GM23338 (cell line): ENCODE measurements around the gene SNRPF.

ENCODE experiments used
- CREB1 ChIP-seq: fragments of 250-450 bp; sonication (Bioruptor Pico); IDR thresholded peaks from 2 replicates; pipeline ENCODE4 v1.5.0; 2020; ENCODE audit warnings: low read depth, mild to moderate bottlenecking, moderate library complexity
- CTCF ChIP-seq, 2 experiments: fragments of 200-600 bp in 1 of 2; sonication (generic) in 1 of 2; conservative IDR thresholded peaks; 2 replicates each; pipeline versions ENCODE4 v1.5.1 to v1.6.1; 2016 to 2017; ENCODE audit warnings: antibody characterized with exemption in 2 of 2, low read depth in 2 of 2, mild to moderate bottlenecking in 2 of 2, moderate library complexity in 1 of 2
- ETS1 ChIP-seq: IDR thresholded peaks from 2 replicates; pipeline ENCODE4 v1.6.1; 2016; ENCODE audit warnings: antibody characterized with exemption
- EZH2 ChIP-seq: fragments of 200-600 bp; sonication (generic); IDR thresholded peaks from one replicate; pipeline ENCODE4 v1.8.0; 2017; ENCODE audit warnings: antibody characterized with exemption, mild to moderate bottlenecking, low read depth; ENCODE audit not compliant: unreplicated experiment
- EZH2phosphoT487 ChIP-seq: fragments of 200-600 bp; sonication (generic); IDR thresholded peaks from one replicate; pipeline ENCODE4 v1.8.1; 2018; ENCODE audit warnings: antibody characterized with exemption; ENCODE audit not compliant: unreplicated experiment
- JUNB ChIP-seq: IDR thresholded peaks from one replicate; pipeline ENCODE4 v1.6.1; 2016; ENCODE audit warnings: antibody characterized with exemption; ENCODE audit not compliant: unreplicated experiment
- POLR2AphosphoS5 ChIP-seq: IDR thresholded peaks from 2 replicates; pipeline ENCODE4 v1.6.1; 2016; ENCODE audit warnings: antibody characterized with exemption, low read depth
- REST ChIP-seq: IDR thresholded peaks from one replicate; pipeline ENCODE4 v1.6.1; 2018; ENCODE audit warnings: antibody characterized with exemption; ENCODE audit not compliant: unreplicated experiment
- ZNF114 ChIP-seq: fragments of 250-450 bp; sonication (Bioruptor Pico); IDR thresholded peaks from 2 replicates; pipeline ENCODE4 v1.5.0; 2020; ENCODE audit warnings: mild to moderate bottlenecking, moderate library complexity

- TF ChIP-seq CREB1 (CRISPR knock-in tag) (no peak), CTCF (conservative IDR thresholded peaks at IDR 0.05; ENCODE audit: low read depth in 2 of 2) (no peak), JUNB (no peak), EZH2 (no peak), POLR2AphosphoS5 (no peak), REST (no peak), ZNF114 (no peak), ETS1 (no peak), EZH2phosphoT487 (no peak)
These were observed 29.4 kb upstream of the SNRPF start for GRCh38 chr12:95829395-95829794.
